Activated T-cell treated with anti-CD3 and anti-CD28 coated beads, Interleukin-2, amount 50 U/mL, for 4 hours (primary cell): ENCODE data around the gene MAP3K4. TPM values are rescaled to one million over a fixed set of nuclear protein-coding genes. Genes with fewer than 3 reads are reported as not detected.

Experiments used
- ATAC-seq, 2 donors: fragments of 200-7000 bp; cut with Tn5 transposase; one replicate each; pipeline ENCODE4 v1.10.0; 2021
- DNase-seq: peaks from one replicate; pipeline ENCODE4 v3.0.0-alpha.2; 2020
- H3K27me3 Mint-ChIP-seq: one replicate; pipeline ENCODE4 v1.8.0; 2021; ENCODE audit warnings: low read depth, mixed read lengths
- H3K36me3 Mint-ChIP-seq: one replicate; pipeline ENCODE4 v1.8.0; 2022; ENCODE audit warnings: mixed read lengths; ENCODE audit not compliant: insufficient read depth
- H3K4me1 Mint-ChIP-seq: one replicate; pipeline ENCODE4 v1.8.0; 2021; ENCODE audit warnings: low read depth, mixed read lengths
- H3K4me3 Mint-ChIP-seq: one replicate; pipeline ENCODE4 v1.8.0; 2021; ENCODE audit warnings: mild to moderate bottlenecking, moderate library complexity, mixed read lengths
- H3K9me3 Mint-ChIP-seq: one replicate; pipeline ENCODE4 v1.8.0; 2021; ENCODE audit warnings: mixed read lengths
- total RNA-seq, 3 donors: library from RNA; stranded (reverse); gene quantifications; one replicate each; pipeline ENCODE4 v1.2.1, GENCODE V29; 2021

The MAP3K4 gene
- total RNA-seq, 3 donors from 2014 or later = 48.8 to 52.4 (median 49.0) TPM

DNA sequence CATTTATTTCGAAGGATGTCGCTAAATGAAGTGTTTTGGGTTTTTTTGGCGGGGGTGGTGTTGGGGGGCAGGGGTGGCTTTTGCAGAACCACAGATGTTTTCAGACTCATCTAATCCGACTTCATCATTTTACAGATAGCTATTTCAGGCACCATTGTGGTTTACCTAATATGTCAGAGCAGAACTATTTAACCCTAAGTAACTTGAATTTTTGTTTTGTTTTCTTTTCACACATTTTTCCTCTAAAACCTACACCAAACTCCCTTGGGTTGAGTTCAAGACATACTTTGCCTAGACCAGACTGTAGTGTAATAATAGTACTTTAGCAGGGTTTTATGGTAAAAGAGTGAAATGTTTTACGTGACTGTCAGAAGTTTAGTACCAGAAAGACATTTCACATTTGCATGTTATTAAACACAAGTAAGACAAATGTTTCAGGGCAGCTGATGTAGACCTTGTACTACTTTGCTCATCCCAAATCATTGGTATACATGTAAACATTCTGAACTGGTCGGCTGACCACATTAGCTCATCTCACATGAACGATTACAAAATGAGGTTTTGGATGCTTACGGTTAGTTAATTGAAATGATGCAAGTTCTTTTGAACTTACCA is 37.7 kb downstream of the MAP3K4 start:
- Mint-ChIP-seq H3K36me3 (peaks cover 23% of the 10 kb centered on the region), H3K4me1 (peaks cover 54% of the 10 kb centered on the region), H3K4me3 (no peak overlapping the region), H3K9me3 (no peaks in the 10 kb centered on the region), H3K27me3 (no peaks in the 10 kb centered on the region)
- no peak for DNase-seq
- ATAC-seq = peak; percentile 46 to 81

DNA sequence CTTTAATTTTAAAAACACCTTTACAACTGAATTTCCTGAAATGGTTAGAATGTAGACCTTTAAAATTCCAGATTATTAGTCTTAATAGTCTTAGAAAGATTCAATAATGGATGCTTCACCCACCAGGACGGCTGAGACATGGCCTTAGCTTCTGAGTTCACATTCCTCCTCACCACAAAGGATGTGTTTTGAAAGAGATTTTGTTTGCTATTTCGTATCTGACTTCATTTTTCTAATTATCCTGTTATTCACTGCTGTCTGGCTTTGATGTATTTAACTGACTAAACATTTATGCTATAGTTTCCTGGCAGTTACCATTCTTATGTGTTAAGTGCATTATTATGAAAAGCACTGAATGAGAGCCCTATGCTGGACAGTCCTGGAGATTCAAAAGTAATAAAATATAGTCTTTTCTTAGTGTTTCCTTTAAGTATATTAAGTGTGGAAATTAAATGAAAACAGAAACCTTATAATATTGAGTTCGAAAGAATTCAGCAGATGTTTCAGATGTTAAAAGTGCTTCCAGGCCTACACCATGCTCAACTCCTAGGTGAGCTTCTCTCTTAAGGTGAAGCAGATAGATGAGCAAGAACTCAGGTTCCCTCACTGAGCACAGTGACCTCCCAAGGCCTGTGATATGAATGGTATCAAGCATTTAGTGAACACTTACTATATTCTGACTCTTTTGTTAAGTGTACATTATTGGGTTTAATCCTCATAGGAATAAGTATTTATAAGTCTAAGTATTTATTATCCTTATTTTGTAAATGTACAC is 40.3 kb downstream of the MAP3K4 start:
- Mint-ChIP-seq H3K36me3 (peaks cover 15% of the 10 kb centered on the region), H3K9me3 (no peaks in the 10 kb centered on the region), H3K27me3 (no peaks in the 10 kb centered on the region), H3K4me3 (no peak overlapping the region), H3K4me1 (peaks cover 52% of the 10 kb centered on the region)
- no peak for ATAC-seq
- no peak for DNase-seq

DNA sequence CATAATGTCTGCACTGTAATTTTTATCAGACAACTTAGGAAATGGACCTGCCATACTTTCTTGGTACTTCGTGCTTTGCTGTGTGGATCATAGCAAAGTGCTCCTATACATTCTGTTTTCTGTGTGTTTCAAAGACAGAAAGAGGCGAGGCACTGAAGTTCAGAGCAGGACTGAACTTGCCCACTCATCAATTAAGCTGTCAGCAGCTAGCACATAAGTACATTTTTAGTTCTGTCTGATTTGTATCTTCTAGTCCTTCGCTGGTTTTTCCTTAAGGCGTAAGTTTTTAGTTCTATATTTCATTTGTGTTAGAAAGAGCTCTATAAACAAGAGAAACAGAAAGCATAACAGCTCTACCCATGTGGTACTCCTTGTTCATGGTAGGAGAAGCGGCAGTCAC is 42.1 kb downstream of the MAP3K4 start:
- Mint-ChIP-seq H3K36me3 (peaks cover 23% of the 10 kb centered on the region), H3K27me3 (no peaks in the 10 kb centered on the region), H3K9me3 (no peaks in the 10 kb centered on the region), H3K4me1 (peaks cover 45% of the 10 kb centered on the region), H3K4me3 (no peak overlapping the region)
- DNase-seq (no peak), ATAC-seq (no peak)

DNA sequence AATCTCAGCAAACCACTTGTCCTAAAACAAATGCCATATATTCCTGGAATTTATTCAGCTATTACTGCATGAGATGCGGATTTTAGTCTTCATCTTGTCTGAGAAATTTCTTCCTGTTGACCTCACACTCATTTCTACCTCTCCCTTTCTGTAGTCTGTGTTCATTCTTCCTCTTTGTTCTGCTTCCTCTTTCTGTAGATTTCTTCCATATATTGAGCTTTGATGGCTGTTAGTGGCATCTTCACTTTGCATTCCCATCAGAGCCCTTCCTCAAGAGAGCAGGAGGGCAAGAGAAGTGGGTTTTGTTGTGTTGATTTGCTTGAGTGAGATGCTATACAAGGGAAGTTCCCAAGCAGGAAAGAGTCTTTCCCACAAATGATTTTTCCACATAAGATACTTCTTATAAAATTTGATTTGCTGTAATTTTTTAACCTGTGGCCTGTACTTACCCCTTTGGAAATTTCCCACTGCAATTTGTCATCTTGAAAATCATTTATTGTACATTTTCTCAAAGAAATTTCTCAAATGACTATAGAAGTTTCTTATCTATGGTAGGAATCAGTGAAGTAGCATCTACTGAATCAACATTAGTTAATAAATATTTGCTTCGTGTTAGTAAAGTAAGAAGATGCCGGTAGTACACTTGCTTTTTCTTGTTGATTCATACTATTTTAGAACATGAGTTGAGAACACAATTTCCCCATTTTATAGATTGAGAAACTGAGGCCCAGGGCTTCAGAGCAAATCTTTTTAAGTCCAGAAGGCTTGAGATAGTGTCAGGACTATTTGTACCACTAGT is 43.8 kb downstream of the MAP3K4 start:
- Mint-ChIP-seq H3K27me3 (no peaks in the 10 kb centered on the region), H3K4me1 (peaks cover 33% of the 10 kb centered on the region), H3K36me3 (peaks cover 23% of the 10 kb centered on the region), H3K9me3 (no peaks in the 10 kb centered on the region), H3K4me3 (no peak overlapping the region)
- ATAC-seq = no peak
- no peak for DNase-seq

DNA sequence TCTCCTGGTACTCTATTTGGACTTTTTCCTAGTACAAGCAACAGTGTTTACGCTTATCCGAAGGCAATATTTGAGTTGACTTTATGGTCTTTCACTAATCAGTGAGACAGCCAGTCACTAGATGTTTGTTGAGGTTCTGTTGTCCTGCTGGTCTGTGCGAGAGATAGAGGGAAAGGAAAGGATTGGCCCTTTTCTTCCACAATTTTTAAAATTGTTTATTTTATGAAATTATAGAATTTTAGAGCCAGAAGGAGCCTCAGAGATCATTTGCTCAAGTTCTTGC is 44.4 kb downstream of the MAP3K4 start:
- H3K27me3 Mint-ChIP-seq = no peaks in the 10 kb centered on the region

DNA sequence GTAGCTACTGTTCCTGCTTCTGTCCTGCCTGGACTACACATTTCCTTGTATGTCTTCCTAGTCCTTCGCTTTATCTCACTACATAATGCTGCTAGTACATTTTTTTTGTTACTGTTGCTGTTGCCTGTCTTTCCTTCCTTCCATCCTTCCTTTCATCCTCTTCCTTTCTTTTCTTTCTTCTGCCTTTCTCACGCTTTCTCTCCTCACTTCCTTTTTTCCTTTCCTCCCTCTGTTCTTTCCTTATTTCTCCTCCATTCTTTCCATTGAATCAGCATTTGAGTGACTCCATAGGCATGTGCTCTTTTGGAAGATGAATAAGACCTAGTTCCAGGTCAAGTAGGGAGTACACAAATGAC is 46.3 kb downstream of the MAP3K4 start:
- DNase-seq = no peak
- peaks cover 21% of the 10 kb centered on the region for H3K4me1 Mint-ChIP-seq
- no peak overlapping the region for H3K4me3 Mint-ChIP-seq
- no peaks in the 10 kb centered on the region for H3K27me3 Mint-ChIP-seq
- H3K9me3 Mint-ChIP-seq = no peaks in the 10 kb centered on the region
- peaks cover 30% of the 10 kb centered on the region for H3K36me3 Mint-ChIP-seq
- ATAC-seq = no peak

More for the DNA sequence above, 44.4 kb downstream of the MAP3K4 start:
- H3K4me3 Mint-ChIP-seq = no peak overlapping the region
- DNase-seq (no peak), ATAC-seq (no peak)
- H3K36me3 Mint-ChIP-seq = peaks cover 27% of the 10 kb centered on the region
- peaks cover 29% of the 10 kb centered on the region for H3K4me1 Mint-ChIP-seq
- H3K9me3 Mint-ChIP-seq = no peaks in the 10 kb centered on the region

DNA sequence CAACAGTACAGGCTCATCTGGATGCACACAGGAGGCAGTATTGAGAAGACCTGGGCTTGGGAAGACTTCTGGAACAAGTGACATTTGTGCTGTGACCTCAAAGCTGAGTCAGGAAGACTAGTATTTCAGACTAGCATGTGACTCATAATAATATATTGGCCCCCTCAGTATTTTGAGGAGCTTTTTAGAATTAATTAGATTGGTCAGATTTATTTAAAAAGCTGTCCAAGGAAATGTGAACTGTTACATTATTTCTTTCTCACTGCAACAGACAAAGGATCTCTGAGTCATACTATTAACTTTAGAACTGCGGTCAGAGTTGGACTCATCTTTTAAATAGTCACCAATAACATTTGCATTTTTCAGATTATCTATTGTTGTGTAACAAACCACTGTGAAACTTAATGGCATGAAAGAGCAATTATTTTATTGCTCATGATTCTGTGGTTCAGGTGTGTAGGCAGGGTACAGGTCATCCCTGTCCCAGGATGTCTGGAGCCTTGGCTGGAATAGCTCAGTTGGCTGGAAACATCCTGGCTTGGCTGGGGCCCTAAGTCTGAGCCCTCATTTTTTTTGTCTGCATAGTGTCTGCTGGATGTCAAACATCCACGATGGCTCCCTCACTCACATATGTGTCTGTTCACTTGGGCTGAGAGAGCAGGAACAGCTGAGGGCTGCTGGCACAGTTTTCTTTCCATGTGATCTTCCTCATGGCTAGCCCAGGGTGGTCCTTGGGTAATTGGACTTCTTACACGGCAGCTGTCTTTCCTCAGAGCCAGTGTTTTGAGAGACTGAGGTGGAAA is 46.9 kb downstream of the MAP3K4 start:
- Mint-ChIP-seq H3K9me3 (no peaks in the 10 kb centered on the region), H3K36me3 (peaks cover 33% of the 10 kb centered on the region), H3K27me3 (no peaks in the 10 kb centered on the region), H3K4me1 (peaks cover 23% of the 10 kb centered on the region), H3K4me3 (no peak overlapping the region)
- DNase-seq (no peak), ATAC-seq (peak in 1 of 2 donors; percentile 65)

DNA sequence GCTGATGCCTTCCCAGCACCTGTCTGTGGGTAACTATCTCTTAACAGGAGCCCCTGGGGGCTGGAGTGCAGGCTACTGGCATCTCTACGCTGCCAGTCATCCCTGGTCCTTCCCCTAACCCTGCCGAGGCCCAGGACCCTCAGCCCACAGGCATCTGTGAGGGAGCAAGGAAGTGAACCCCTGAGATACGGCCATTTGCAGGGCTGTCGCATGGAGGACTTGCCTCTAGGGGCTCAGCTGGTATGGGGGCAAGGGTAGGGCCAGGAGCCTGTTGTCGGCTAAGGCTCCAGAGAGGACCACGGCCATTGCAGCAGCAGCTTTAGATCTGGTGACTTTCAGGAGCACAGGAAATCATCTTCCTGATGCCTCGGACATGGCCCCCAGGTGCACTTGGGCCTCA is 49.7 kb downstream of the MAP3K4 start:
- ATAC-seq (no peak), DNase-seq (no peak)
- Mint-ChIP-seq H3K36me3 (peaks cover 27% of the 10 kb centered on the region), H3K4me3 (no peak overlapping the region), H3K9me3 (no peaks in the 10 kb centered on the region), H3K4me1 (peaks cover 14% of the 10 kb centered on the region), H3K27me3 (no peaks in the 10 kb centered on the region)

DNA sequence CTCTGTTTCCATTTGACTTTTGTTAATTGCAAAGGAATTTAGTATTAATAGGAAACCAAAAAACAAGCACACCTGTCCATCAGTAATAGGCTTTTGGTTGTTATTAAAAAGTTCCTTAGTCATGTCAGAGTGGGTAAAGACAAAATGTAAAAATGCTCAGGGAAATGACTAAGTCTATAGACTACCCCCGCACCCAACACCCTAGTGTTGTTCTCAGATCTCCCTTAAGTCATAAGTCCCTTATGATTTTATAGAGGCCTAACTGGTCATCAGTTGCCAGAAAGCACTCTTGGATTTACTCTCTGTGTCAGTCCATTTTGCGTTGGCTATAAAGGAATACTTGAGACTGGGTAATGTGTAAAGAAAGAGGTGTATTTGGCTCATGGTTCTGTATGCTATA is 52.8 kb downstream of the MAP3K4 start:
- H3K36me3 Mint-ChIP-seq = peaks cover 31% of the 10 kb centered on the region
- H3K27me3 Mint-ChIP-seq = no peaks in the 10 kb centered on the region
- no peak for DNase-seq
- peaks cover 6% of the 10 kb centered on the region for H3K4me1 Mint-ChIP-seq
- no peak overlapping the region for H3K4me3 Mint-ChIP-seq
- H3K9me3 Mint-ChIP-seq = no peaks in the 10 kb centered on the region
- no peak for ATAC-seq

DNA sequence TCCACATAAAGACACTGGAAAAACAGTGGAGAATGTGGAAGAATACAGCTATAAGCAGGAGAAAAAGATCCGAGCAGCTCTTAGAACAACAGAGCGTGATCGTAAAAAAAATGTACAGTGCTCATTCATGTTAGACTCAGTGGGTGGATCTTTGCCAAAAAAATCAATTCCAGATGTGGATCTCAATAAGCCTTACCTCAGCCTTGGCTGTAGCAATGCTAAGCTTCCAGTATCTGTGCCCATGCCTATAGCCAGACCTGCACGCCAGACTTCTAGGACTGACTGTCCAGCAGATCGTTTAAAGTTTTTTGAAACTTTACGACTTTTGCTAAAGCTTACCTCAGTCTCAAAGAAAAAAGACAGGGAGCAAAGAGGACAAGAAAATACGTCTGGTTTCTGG is 57.1 kb downstream of the MAP3K4 start:
- Mint-ChIP-seq H3K9me3 (no peaks in the 10 kb centered on the region), H3K36me3 (peaks cover 37% of the 10 kb centered on the region)

DNA sequence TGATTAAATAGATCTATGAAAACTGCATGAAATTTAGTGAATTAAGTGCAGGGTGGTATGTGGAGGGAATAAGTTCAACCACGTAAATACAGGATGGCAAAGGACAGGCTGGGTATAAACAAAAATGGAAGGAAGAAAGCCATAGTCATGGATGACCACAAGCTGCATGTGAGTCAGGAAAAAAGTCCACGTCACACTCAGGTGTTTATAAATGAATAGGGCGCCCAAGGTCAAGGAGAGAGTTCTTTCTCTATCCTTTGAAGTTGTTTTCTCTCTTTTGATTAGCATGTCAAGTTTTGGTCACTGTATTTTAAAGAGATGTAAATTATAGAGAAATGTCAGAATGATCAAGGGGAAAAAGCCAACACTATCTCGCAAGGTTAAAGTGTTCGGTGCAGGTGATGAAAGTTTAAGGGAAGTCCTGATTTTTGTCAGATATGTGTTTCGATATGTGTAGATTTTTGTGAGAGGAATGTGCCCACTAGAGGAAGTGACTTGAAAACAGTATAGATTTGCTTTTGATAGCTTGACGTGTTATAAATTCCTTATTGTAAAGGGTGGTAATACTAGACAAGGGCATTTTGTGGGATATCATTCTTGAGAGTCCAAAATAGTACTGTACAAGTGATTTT is 58.7 kb downstream of the MAP3K4 start:
- Mint-ChIP-seq H3K9me3 (no peaks in the 10 kb centered on the region), H3K4me3 (no peak overlapping the region), H3K4me1 (peaks cover 22% of the 10 kb centered on the region), H3K27me3 (no peaks in the 10 kb centered on the region), H3K36me3 (peaks cover 30% of the 10 kb centered on the region)
- ATAC-seq = peak in 1 of 2 donors; percentile 58
- no peak for DNase-seq

More for the DNA sequence above, 57.1 kb downstream of the MAP3K4 start:
- no peaks in the 10 kb centered on the region for H3K27me3 Mint-ChIP-seq
- ATAC-seq = no peak
- peaks cover 20% of the 10 kb centered on the region for H3K4me1 Mint-ChIP-seq
- H3K4me3 Mint-ChIP-seq = no peak overlapping the region
- DNase-seq = no peak

DNA sequence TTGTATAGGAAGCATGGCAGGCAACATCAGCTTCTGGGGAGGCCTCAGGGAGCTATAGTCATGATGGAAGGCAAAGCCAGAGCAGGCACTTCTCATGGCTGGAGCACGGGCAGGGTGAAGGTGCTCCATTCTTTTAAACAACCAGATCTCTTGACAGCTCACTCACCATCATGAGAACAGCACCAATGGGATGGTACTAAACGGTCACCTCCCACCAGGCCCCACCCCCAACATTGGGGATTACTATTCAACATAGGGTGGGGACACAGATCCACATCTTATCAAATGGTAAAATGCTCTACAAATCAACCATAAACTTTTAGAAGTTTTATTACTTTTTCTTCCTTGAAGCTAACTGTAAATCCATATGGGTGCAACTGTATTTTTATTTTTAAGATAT is 61.5 kb downstream of the MAP3K4 start:
- ATAC-seq = no peak
- H3K4me3 Mint-ChIP-seq = no peak overlapping the region

DNA sequence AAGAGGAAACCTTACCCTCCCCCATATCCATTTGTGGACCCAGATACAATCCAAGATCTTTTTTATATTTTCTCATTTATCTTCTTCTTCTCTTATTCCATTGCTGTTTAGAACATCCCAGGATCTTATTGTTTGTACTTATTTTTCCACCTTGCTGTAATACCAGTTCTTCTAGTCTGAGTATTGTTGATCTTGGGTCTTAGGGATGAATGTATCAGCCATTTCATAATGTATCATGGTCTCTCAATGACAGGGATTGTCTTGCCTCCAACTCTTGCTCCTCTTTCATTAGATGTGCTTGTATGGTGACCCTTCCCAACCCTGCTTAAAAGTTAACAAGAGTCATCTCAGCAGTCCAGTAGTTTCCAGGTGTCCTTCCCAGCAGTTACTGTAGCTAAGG is 63.3 kb downstream of the MAP3K4 start:
- Mint-ChIP-seq H3K4me3 (no peak overlapping the region), H3K27me3 (no peaks in the 10 kb centered on the region), H3K9me3 (no peaks in the 10 kb centered on the region), H3K4me1 (peaks cover 25% of the 10 kb centered on the region), H3K36me3 (peaks cover 21% of the 10 kb centered on the region)
- ATAC-seq = no peak
- no peak for DNase-seq

More for the DNA sequence above, 61.5 kb downstream of the MAP3K4 start:
- Mint-ChIP-seq H3K9me3 (no peaks in the 10 kb centered on the region), H3K27me3 (no peaks in the 10 kb centered on the region), H3K36me3 (peaks cover 30% of the 10 kb centered on the region), H3K4me1 (peaks cover 30% of the 10 kb centered on the region)
- DNase-seq = no peak

DNA sequence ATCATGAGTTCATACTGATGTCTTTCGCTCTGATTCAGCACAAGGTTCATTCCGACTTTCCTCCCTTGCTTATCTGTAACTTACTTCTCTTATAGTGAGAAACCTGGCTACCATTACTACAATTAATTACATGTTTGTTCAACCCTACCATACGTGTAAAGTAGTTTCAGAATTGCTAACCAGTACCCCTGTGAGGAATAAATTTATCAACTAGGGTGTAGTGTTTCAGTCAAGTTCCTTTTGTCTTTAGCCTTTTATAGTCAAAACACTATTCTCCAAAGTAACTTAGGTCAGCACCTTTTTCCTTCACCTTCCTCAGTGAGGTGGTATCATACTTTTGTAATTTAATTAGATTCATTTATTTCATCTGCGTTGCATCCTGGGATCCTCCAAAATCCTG is 64.9 kb downstream of the MAP3K4 start:
- no peaks in the 10 kb centered on the region for H3K9me3 Mint-ChIP-seq
- ATAC-seq (no peak), DNase-seq (no peak)
- no peak overlapping the region for H3K4me3 Mint-ChIP-seq
- H3K27me3 Mint-ChIP-seq = no peaks in the 10 kb centered on the region
- H3K4me1 Mint-ChIP-seq = peaks cover 16% of the 10 kb centered on the region
- H3K36me3 Mint-ChIP-seq = peaks cover 22% of the 10 kb centered on the region
